Breast epithelium (tissue), 3 donors: Measurements from ENCODE around the gene RUBCN.
"Not testable (repeated sequence)": the region's sequence is repeated elsewhere in the genome, so short reads cannot be mapped to it uniquely, and the experiment has no call there.

Experiments used
- POLR2A ChIP-seq: fragments of 450-650 bp; IDR thresholded peaks from one replicate; pipeline ENCODE4 v1.6.1; 2016; ENCODE audit warnings: antibody characterized with exemption, mild to moderate bottlenecking, moderate library complexity
- TF ChIP-seq, protein P1 (sequence below), 3 donors: fragments of 450-650 bp; IDR thresholded peaks; one replicate each; pipeline ENCODE4 v1.5.1; 2016 to 2017; ENCODE audit warnings: antibody characterized with exemption in 3 of 3, mild to moderate bottlenecking in 3 of 3, moderate library complexity in 3 of 3

DNA sequence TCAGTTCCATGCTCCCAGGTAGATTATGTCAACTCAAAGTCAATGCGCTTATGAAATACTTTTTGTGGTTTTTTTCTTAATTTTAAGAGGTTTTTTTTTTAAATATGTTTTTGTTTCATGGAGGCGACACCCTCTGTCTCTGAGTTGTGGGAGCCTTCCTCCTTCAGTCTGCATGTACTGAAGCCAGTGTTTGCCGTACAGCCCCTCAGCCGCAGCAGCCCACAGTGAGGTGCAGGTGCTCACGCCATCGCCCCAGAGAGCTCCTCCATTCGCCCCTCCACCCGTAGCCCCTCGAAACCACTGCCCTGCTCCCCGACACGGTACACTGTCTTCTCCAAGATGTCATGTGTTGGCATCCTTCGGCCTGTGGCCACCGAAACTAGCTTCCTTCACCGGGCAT, 107.4 kb downstream of the RUBCN start:
- TF ChIP-seq POLR2A = not testable (repeated sequence)
- TF ChIP-seq, protein P1, sequence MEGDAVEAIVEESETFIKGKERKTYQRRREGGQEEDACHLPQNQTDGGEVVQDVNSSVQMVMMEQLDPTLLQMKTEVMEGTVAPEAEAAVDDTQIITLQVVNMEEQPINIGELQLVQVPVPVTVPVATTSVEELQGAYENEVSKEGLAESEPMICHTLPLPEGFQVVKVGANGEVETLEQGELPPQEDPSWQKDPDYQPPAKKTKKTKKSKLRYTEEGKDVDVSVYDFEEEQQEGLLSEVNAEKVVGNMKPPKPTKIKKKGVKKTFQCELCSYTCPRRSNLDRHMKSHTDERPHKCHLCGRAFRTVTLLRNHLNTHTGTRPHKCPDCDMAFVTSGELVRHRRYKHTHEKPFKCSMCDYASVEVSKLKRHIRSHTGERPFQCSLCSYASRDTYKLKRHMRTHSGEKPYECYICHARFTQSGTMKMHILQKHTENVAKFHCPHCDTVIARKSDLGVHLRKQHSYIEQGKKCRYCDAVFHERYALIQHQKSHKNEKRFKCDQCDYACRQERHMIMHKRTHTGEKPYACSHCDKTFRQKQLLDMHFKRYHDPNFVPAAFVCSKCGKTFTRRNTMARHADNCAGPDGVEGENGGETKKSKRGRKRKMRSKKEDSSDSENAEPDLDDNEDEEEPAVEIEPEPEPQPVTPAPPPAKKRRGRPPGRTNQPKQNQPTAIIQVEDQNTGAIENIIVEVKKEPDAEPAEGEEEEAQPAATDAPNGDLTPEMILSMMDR (IDR thresholded peaks at IDR 0.05) = not testable (repeated sequence)
